DND-41 (cell line): ENCODE data around the gene SEC16A.

Source experiments
- CTCF ChIP-seq: IDR thresholded peaks from 2 replicates; pipeline ENCODE4 v1.5.1; 2012; ENCODE audit warnings: borderline replicate concordance, low read length, moderate library complexity, mild to moderate bottlenecking; ENCODE audit not compliant: poor library complexity, severe bottlenecking; ENCODE audit errors: extremely low read depth
- EZH2 ChIP-seq: IDR thresholded peaks from 3 replicates; pipeline ENCODE4 v1.6.1; 2012; ENCODE audit warnings: borderline replicate concordance, low read depth, mild to moderate bottlenecking, moderate library complexity, low read length, inconsistent platforms; ENCODE audit not compliant: severe bottlenecking

- TF ChIP-seq EZH2 (no peak), CTCF (no peak)
Measured at GRCh38 chr9:136528716-136529341, 46.0 kb upstream of the SEC16A start.
